ENCODE data around the gene TMCC1.
"Not testable (repeated sequence)": the region's sequence is repeated elsewhere in the genome, so short reads cannot be mapped to it uniquely, and the experiment has no call there.

TMCC1 gene

DNA sequence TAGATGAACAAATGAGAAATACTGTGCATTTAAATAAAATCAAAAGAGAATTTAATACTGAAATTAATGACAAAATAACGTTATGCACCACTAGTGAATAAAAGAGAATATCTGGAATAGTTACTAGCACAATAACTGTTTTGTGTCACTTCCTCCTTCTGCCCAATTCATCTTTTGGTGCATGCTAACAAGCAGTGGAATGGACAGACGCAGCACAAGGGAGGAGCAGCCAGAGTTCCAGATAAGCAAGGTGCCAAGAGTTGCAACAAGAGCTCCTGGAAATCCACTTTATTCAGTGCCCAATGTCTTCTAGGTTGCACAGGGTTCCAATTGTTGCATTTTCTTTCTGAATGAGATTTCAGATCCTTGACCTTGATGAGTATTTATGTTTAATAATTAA is 220.5 kb downstream of the TMCC1 start:
- no peak for DNase-seq

DNA sequence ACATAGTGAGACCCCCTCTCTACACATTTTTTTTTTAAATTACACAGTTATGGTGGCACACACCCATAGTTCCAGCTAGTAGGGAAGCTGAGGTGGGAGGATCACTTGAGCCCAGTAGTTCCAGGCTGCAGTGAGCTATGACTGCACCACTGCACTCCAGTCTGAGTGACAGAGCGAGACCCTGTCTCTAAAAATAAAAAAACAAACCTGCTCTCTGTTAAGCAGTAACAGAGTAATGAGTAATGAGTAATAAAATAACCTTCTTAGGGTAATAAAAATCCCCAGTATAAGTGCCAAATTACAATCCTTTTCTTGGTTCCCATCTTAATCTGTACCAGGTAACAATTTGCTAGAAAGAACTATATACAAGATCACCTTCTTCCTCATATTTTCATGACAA is 221.1 kb downstream of the TMCC1 start:
- no peak for DNase-seq

- peak; percentile 51 for DNase-seq
Observed at GRCh38 chr3:129665024-129665768, 228.3 kb downstream of the TMCC1 start.

GRCh38 chr3:129663930-129664646 is 229.4 kb downstream of the TMCC1 start:
- DNase-seq, result no peak

DNA sequence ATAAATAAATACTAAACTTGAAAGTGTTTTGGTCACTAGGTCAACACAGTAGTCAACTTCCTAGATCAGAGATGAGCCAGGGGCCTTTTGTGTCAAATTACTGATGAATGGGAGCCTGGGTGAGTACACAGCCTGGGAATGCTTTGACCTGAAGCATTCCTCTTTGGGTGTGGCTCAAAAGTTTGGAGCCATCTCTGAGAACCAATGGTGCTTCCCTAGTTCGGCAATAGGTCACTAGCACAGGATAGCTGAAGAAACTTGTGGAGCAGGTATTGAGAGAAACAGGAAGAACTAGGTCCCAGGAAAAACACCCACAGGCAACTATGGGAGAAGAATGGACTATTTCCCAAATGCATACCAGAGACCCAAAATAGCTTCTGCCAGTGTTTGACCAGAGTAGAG is 230.5 kb downstream of the TMCC1 start:
- DNase-seq, result no peak

DNA sequence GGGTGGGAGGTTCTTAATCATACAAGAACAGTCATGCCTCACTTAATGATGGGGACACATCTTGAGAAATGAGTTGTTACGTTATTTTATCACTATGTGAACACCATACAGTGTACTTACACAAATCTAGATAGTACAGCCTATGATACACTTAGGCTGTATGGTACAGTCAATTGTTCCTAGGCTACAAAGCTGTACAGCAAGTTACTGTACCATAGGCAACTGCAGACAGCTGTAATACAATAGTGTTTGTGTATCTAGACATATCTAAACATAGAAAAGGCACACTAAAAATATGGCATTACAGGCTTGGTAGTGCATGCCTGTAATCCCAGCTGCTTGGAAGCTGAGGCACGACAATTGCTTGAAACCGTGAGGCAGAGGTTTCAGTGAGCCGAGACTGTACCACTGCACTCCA is 231.3 kb downstream of the TMCC1 start:
- DNase-seq, result no peak

DNA sequence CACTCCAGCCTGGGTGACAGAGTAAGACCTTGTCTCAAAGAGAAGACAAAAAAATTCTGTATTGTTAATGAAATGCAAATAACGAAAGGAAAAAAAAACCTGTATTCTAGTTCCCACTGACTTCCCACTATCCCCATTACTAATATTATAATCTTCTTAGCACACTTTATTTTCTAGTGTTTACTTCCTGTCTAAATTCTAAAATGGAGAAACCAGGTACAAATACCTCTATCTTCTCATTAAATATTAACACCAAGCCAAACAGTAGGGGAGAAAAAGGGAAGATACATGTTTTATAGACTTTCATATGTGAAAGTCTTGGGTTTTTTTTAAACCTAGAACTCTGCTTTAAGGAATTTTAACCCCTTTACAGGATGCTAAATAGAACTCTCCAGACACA is 231.7 kb downstream of the TMCC1 start:
- no peak for DNase-seq

- no peak for DNase-seq
Observed at GRCh38 chr3:129658110-129658843, 235.2 kb downstream of the TMCC1 start.

- DNase-seq, result peak; percentile 17
Observed at GRCh38 chr3:129657261-129658046, 236.1 kb downstream of the TMCC1 start.

GRCh38 chr3:129656659-129657247 is 236.8 kb downstream of the TMCC1 start:
- DNase-seq, result no peak

GRCh38 chr3:129655291-129655700 is 238.2 kb downstream of the TMCC1 start:
- no peak for DNase-seq

DNA sequence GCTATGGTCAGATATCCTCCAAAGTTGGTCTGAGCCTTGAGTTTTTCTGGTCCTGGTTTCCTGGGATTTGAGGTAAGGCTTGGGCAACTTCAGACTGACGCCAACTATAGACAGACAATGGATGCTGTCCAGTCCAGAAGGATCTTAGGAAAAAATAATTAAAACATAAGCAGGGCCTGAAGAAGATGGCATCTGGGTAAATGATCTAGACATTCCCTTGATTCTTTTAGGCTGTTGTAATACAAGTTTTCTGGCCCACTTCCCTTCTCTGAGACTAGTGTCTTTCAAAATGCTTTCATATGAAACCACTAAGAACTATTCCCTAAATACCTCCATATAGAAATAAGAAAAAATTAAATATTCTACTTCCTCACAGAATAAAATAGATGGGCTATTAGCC is 239.4 kb downstream of the TMCC1 start:
- DNase-seq, result peak; percentile 73

GRCh38 chr3:129653019-129653418 is 240.5 kb downstream of the TMCC1 start:
- DNase-seq, result no peak

DNA sequence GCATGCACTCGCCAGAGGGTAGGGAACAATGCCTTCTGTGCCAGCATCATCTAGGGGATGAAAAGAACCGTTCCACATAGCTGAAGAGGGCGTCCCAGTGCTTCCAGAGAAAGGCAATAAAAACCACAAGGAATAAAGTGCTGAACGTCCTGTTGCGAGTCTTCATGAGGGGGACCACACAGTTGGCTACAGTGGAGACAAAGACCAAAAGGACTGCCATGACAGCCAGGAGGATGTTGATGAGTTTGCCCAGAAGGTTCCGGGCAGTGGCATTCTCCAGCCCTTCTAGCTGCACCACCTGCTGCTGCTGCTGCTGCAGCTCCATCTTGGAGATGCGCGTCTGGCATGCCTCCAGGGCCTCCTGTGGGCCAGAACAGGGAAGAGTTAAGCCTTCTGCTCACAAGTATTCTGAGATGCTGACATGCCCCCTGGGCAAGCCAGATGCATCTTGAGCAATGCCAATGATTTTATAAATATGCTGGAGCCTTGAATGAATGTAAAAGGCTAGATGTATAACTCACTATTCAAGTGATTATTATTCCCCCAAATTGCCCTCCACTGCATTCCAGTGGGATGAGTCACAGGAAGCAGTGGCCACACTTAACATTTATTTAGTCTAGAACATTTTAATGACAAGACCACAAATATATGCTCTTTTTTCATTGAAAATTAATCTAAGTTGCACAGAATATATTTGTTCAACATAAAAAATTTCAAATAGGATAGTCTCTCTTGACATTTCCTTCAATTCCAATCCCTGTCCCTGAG is 241.9 kb downstream of the TMCC1 start:
- DNase-seq, result peak; percentile 94

DNA sequence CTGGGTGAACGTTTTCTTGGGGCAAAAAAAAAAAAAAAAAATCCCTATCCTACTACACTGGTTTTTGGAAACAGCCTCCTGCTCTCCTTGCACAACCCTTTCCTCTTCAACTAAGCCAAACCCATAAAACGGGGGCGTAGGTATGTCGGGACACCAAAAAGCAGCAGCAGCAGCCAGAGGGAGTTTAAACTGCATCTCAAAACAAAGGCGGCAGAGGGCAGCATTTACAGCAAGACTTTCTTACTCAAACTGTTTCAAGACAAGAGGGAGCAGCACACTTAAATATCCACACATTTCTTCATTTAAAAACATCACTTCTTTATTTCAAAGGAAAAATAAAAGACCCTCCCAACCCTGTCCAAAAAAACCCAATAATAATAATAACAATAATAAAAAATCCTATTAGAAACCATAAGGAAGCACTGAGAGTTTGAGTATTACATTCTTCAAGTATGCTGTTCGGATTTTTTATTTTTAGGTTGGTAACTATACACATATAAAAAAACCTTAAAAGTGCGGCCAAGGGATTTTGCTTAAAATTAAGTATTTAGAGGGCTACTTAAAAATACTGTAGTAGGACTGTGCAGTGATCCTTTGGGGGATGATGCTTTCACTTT is 243.1 kb downstream of the TMCC1 start:
- DNase-seq, result peak; percentile 76

GRCh38 chr3:129648391-129648790 is 245.1 kb downstream of the TMCC1 start:
- no peak for DNase-seq

GRCh38 chr3:129645286-129645685 is 248.2 kb downstream of the TMCC1 start:
- no peak for DNase-seq

GRCh38 chr3:129644836-129645235 is 248.7 kb downstream of the TMCC1 start:
- no peak for DNase-seq

DNA sequence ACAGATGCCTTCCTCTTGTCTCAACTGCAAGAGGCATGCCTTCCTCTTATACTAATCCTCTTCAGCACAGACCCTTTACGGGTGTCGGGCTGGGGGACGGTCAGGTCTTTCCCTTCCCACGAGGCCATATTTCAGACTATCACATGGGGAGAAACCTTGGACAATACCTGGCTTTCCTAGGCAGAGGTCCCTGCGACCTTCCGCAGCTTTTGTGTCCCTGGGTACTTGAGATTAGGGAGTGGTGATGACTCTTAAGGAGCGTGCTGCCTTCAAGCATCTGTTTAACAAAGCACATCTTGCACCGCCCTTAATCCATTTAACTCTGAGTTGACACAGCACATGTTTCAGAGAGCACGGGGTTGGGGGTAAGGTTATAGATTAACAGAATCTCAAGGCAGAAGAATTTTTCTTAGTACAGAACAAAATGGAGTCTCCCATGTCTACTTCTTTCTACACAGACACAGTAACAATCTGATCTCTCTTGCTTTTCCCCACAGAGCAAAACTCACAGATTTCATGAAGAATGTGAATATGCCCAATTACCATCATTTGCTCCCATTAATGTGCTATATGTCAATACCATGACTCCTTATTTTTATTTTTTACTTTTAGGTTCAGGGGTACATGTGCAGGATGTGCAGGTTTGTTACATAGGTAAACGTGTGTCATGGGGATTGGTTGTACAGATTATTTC is 251.8 kb downstream of the TMCC1 start:
- DNase-seq, result not testable (repeated sequence)

- not testable (repeated sequence) for DNase-seq
Observed at GRCh38 chr3:129640985-129641384, 252.5 kb downstream of the TMCC1 start.

- no peak for DNase-seq
Observed at GRCh38 chr3:129638481-129638880, 255.0 kb downstream of the TMCC1 start.

Data from fibroblast of skin of right quadriceps (primary cell).